Tibial nerve (tissue), 4 donors: ENCODE data around the gene CDH6.

ENCODE experiments used
- EP300 ChIP-seq, 2 donors: sonication (generic); formaldehyde crosslinking; IDR thresholded peaks; one replicate each; pipeline ENCODE4 v1.6.1; 2017; ENCODE audit warnings: antibody characterized with exemption in 2 of 2, mild to moderate bottlenecking in 1 of 2
- TF ChIP-seq, protein P1 (sequence below), 5 experiments: fragments of 200-600 bp in 3 of 5; fragments of 450-650 bp in 2 of 5; sonication (generic) in 3 of 5; IDR thresholded peaks; one replicate each; pipeline ENCODE4 v1.5.1; 2016 to 2019; ENCODE audit warnings: antibody characterized with exemption in 5 of 5, mild to moderate bottlenecking in 3 of 5, moderate library complexity in 2 of 5

GRCh38 chr5:31172881-31173280 is 20.6 kb upstream of the CDH6 start:
- no peak for TF ChIP-seq EP300 (IDR thresholded peaks at IDR 0.05)
- TF ChIP-seq, protein P1, sequence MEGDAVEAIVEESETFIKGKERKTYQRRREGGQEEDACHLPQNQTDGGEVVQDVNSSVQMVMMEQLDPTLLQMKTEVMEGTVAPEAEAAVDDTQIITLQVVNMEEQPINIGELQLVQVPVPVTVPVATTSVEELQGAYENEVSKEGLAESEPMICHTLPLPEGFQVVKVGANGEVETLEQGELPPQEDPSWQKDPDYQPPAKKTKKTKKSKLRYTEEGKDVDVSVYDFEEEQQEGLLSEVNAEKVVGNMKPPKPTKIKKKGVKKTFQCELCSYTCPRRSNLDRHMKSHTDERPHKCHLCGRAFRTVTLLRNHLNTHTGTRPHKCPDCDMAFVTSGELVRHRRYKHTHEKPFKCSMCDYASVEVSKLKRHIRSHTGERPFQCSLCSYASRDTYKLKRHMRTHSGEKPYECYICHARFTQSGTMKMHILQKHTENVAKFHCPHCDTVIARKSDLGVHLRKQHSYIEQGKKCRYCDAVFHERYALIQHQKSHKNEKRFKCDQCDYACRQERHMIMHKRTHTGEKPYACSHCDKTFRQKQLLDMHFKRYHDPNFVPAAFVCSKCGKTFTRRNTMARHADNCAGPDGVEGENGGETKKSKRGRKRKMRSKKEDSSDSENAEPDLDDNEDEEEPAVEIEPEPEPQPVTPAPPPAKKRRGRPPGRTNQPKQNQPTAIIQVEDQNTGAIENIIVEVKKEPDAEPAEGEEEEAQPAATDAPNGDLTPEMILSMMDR (IDR thresholded peaks at IDR 0.05), result no peak
